ENCODE data around the gene TTYH2.

TTYH2 gene

DNA sequence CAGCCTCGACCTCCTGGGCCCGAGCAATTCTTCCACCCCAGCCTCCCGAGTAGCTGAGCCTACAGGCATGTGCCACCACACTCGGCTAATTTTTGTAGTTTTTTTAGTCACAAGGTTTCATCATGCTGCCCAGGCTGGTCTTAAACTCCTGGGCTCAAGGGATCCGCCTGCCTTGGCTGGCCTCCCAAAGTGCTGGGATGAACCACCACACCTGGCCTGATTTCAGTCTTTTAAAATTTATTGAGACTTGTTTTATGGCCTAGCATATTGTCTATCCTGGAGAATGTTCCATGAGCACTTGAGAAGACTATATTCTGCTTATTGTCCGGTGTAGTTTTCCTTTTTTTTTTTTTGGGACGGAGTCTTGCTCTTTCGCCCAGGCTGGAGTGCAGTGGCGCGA lies 79.1 kb downstream of the TTYH2 start:
- no peak overlapping the region for H3K27ac ChIP-seq (ENCODE audit: low read depth, low read length)
- peaks cover 3% of the 10 kb centered on the region; the same call in 1 of the 2 replicates for H3K4me1 ChIP-seq (ENCODE audit: control insufficient read depth, insufficient read depth, low read length)
- no peaks in the 10 kb centered on the region for H3K9me3 ChIP-seq (ENCODE audit: control insufficient read depth, insufficient read depth, low read depth, low read length)
- H3K4me3 ChIP-seq (ENCODE audit: low read depth, low read length), result no peak overlapping the region
- H3K36me3 ChIP-seq (ENCODE audit: control insufficient read depth, insufficient read depth, low read length), result no peaks in the 10 kb centered on the region
- no peaks in the 10 kb centered on the region for H3K27me3 ChIP-seq (ENCODE audit: control insufficient read depth, insufficient read depth, low read length)
- H3K9ac ChIP-seq (ENCODE audit: low read length), result no peak overlapping the region

DNA sequence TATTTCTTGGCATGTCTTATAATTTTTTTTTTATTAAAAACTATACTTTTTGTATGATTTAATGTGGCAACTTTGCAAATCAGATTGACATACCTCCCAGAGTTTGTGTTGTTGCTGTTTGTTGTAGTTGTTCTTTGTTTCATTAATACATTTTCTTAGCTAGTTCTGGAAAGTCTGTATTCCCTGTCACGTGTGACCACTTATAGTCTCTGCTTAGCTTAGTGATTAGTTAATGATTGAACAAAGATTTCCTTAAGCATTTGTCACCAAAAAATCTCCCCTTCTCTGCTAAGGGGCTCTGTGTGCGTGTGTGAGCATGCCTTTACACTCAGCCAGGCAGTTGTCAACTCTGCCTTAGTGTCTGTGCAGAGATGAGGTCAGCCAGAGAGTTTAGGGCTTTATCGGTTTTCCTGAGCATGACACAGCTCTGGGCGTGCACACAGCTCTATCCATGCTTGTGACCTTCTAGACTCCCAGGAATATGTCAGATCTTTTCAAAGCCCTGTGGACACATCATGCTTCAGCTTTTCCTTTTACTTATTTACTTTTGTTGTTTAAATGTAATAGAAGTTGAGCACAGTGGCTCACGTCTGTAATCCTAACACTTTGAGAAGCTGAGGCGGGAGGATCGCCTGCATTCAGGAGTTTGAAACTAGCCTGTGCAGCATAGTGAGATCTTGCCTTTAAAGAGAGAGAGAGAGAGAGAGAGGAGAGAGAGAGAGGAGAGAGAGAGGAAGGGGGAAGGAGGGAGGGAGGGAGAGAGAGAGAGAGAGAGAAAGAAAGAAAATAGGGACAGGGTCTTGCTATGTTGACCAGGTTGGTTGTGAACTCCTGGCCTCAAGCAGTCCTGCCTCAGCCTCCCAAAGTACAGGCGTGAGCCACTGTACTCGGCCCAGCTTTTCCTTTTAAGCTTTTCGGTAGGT lies 82.5 kb downstream of the TTYH2 start:
- Histone ChIP-seq H3K27me3 (ENCODE audit: control insufficient read depth, insufficient read depth, low read length) (peaks cover 9% of the 10 kb centered on the region; the same call in 1 of the 2 replicates), H3K4me1 (ENCODE audit: control insufficient read depth, insufficient read depth, low read length) (peaks cover 3% of the 10 kb centered on the region; the same call in 1 of the 2 replicates), H3K36me3 (ENCODE audit: control insufficient read depth, insufficient read depth, low read length) (no peaks in the 10 kb centered on the region), H3K9ac (ENCODE audit: low read length) (no peak overlapping the region), H3K4me3 (ENCODE audit: low read depth, low read length) (no peak overlapping the region), H3K9me3 (ENCODE audit: control insufficient read depth, insufficient read depth, low read depth, low read length) (no peaks in the 10 kb centered on the region), H3K27ac (ENCODE audit: low read depth, low read length) (no peak overlapping the region)

DNA sequence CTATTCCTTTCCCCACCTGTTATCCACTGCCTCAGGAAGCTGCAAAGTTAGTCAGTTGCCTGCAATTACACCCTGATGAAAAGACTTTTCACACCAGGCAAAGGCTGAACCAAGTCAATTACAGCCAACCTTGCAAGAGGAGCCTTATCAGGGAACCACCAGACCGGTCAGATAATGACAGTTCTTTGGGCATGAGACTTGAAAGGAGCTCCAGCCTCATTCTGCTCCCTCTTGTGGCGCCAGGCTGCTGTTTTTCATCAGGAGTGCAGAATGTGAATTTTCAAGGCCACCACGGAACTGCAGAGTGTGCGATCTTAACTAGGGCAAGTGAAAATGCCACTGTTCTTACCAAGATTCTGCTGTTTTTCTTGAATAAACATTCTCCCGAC lies 83.2 kb downstream of the TTYH2 start:
- no peak overlapping the region for H3K9ac ChIP-seq (ENCODE audit: low read length)

DNA sequence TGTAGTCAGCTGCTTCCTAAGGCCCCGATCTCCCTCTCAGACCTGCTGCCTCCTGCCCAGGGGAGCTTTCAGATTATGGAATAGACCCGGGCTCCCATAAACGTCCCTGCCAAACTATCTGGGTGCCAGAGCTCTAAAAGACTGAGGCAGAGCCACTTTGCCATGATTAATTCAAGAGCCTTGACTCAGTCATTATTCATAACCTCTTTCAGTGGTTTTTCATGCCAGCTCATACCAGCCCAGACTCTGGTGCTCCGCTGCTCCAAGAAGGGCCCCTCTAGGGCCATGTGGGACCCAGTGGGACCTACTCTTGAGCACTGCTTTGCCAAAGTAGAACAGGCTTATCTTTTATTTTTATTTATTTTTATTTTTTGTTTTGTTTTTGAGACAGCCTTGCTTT lies 84.6 kb downstream of the TTYH2 start:
- Histone ChIP-seq H3K9me3 (ENCODE audit: control insufficient read depth, insufficient read depth, low read depth, low read length) (no peaks in the 10 kb centered on the region), H3K27me3 (ENCODE audit: control insufficient read depth, insufficient read depth, low read length) (peaks cover 9% of the 10 kb centered on the region; the same call in 1 of the 2 replicates), H3K4me3 (ENCODE audit: low read depth, low read length) (no peak overlapping the region), H3K27ac (ENCODE audit: low read depth, low read length) (no peak overlapping the region), H3K9ac (ENCODE audit: low read length) (no peak overlapping the region), H3K4me1 (ENCODE audit: control insufficient read depth, insufficient read depth, low read length) (peaks cover 3% of the 10 kb centered on the region; the same call in 1 of the 2 replicates), H3K36me3 (ENCODE audit: control insufficient read depth, insufficient read depth, low read length) (no peaks in the 10 kb centered on the region)

More for the DNA sequence above, 83.2 kb downstream of the TTYH2 start:
- Histone ChIP-seq H3K27ac (ENCODE audit: low read depth, low read length) (no peak overlapping the region), H3K9me3 (ENCODE audit: control insufficient read depth, insufficient read depth, low read depth, low read length) (no peaks in the 10 kb centered on the region), H3K4me3 (ENCODE audit: low read depth, low read length) (no peak overlapping the region), H3K27me3 (ENCODE audit: control insufficient read depth, insufficient read depth, low read length) (peaks cover 9% of the 10 kb centered on the region; the same call in 1 of the 2 replicates), H3K36me3 (ENCODE audit: control insufficient read depth, insufficient read depth, low read length) (no peaks in the 10 kb centered on the region), H3K4me1 (ENCODE audit: control insufficient read depth, insufficient read depth, low read length) (peaks cover 3% of the 10 kb centered on the region; the same call in 1 of the 2 replicates)

DNA sequence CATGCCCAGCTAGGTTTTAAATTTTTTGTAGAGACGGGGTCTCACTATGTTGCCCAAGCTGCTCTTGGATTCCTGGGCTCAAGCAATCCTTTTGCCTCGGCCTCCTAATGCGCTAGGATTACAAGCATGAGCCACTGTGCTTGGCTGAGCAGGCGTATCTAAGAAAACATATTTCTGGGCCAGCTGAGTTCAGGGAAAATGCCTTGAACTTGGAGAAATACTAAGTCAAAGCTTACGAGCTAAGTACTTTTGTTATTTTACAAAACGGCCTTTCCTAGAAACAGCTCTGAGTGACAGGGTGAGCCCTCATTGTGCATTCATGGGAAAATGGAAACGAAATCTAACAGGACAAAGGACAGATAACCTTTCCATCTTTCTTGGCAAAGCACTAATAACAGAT lies 85.4 kb downstream of the TTYH2 start:
- Histone ChIP-seq H3K27ac (ENCODE audit: low read depth, low read length) (no peak overlapping the region), H3K4me3 (ENCODE audit: low read depth, low read length) (no peak overlapping the region), H3K36me3 (ENCODE audit: control insufficient read depth, insufficient read depth, low read length) (no peaks in the 10 kb centered on the region), H3K9ac (ENCODE audit: low read length) (no peak overlapping the region), H3K4me1 (ENCODE audit: control insufficient read depth, insufficient read depth, low read length) (peaks cover 3% of the 10 kb centered on the region; the same call in 1 of the 2 replicates), H3K9me3 (ENCODE audit: control insufficient read depth, insufficient read depth, low read depth, low read length) (no peaks in the 10 kb centered on the region), H3K27me3 (ENCODE audit: control insufficient read depth, insufficient read depth, low read length) (peaks cover 9% of the 10 kb centered on the region; the same call in 1 of the 2 replicates)

DNA sequence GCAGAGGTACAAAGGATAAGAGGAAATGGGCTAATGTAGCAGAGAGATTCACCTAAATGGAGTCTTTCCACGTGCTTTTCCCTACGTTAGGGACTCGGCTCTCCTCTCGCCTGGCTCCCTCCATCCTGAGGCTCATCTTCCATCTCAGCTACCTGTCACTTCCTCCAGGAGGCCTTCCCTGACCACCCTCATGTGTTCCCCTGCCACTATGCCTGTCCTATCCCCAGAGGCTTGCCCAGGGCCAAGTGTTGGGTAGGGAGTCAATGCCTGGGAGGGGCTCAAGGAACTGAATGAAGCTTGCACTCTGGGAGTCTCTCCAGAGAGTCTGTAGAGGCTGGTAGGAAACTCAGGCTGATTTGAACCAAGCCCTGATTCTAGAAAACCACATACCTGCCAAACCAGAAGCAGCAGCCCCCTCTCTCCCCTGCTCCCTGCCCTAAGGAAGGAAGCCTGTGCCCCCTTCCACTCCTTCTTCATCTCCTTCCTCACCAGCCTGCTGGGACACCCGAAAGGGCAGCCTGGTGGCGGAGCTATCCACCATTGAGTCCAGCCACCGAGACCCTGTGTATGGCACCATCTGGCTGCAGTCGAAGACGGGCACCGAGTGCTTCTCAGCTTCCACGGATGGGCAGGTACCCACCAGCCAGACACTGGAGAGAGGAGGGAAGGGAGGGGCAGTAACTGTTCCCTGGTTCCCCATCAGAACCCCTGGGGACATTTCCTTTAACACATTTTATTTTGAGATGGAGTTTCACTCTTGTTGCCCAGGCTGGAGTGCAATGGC lies 86.0 kb downstream of the TTYH2 start:
- H3K9ac ChIP-seq (ENCODE audit: low read length), result no peak overlapping the region

DNA sequence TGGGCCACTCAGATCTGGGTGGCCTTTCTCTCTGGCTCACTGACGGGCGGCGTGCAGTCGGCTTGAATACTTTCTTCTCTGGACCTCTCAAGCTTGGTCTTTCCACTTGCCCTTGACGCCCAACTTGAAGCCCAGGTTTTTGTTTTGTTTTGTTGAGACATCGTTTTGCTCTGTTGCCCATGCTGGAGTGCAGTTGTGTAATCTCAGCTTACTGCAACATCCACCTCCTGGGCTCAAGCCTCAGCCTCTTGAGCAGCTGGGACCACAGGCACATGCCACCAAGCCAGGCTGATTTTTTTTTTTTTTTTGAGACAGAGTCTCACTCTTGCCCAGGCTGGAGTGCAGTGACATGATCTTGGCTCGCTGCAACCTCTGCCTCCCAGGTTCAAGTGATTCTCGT lies 89.9 kb downstream of the TTYH2 start:
- Histone ChIP-seq H3K36me3 (ENCODE audit: control insufficient read depth, insufficient read depth, low read length) (no peaks in the 10 kb centered on the region), H3K4me1 (ENCODE audit: control insufficient read depth, insufficient read depth, low read length) (no peaks in the 10 kb centered on the region), H3K9ac (ENCODE audit: low read length) (no peak overlapping the region), H3K27ac (ENCODE audit: low read depth, low read length) (no peak overlapping the region), H3K9me3 (ENCODE audit: control insufficient read depth, insufficient read depth, low read depth, low read length) (no peaks in the 10 kb centered on the region), H3K4me3 (ENCODE audit: low read depth, low read length) (no peak overlapping the region), H3K27me3 (ENCODE audit: control insufficient read depth, insufficient read depth, low read length) (peaks cover 9% of the 10 kb centered on the region; the same call in 1 of the 2 replicates)

More for the DNA sequence above, 86.0 kb downstream of the TTYH2 start:
- Histone ChIP-seq H3K4me3 (ENCODE audit: low read depth, low read length) (no peak overlapping the region), H3K27me3 (ENCODE audit: control insufficient read depth, insufficient read depth, low read length) (peaks cover 9% of the 10 kb centered on the region; the same call in 1 of the 2 replicates), H3K4me1 (ENCODE audit: control insufficient read depth, insufficient read depth, low read length) (peaks cover 3% of the 10 kb centered on the region; the same call in 1 of the 2 replicates), H3K36me3 (ENCODE audit: control insufficient read depth, insufficient read depth, low read length) (no peaks in the 10 kb centered on the region), H3K9me3 (ENCODE audit: control insufficient read depth, insufficient read depth, low read depth, low read length) (no peaks in the 10 kb centered on the region), H3K27ac (ENCODE audit: low read depth, low read length) (no peak overlapping the region)

DNA sequence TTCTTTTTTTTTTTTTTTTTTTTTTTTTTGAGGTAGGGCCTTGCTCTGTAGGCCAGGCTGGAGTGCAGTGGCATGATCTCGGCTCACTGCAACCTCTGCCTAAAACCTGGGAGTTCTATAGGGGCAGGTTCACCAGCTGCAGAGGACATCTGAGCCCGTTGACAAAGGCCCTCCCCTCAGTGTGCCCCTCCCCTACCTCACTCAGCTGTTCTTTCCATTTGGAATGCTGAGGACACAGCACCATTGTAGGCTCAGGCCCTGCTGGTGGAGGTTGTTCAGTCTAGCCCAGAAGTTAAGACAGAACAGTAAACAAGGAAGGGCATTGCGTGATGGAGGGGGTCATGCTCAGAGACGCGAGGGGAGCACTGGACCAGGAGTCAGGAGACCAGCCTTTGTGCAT lies 90.8 kb downstream of the TTYH2 start:
- Histone ChIP-seq H3K4me1 (ENCODE audit: control insufficient read depth, insufficient read depth, low read length) (no peaks in the 10 kb centered on the region), H3K36me3 (ENCODE audit: control insufficient read depth, insufficient read depth, low read length) (no peaks in the 10 kb centered on the region), H3K27me3 (ENCODE audit: control insufficient read depth, insufficient read depth, low read length) (peaks cover 4% of the 10 kb centered on the region; the same call in 1 of the 2 replicates), H3K9ac (ENCODE audit: low read length) (no peak overlapping the region), H3K9me3 (ENCODE audit: control insufficient read depth, insufficient read depth, low read depth, low read length) (no peaks in the 10 kb centered on the region), H3K27ac (ENCODE audit: low read depth, low read length) (no peak overlapping the region), H3K4me3 (ENCODE audit: low read depth, low read length) (no peak overlapping the region)

DNA sequence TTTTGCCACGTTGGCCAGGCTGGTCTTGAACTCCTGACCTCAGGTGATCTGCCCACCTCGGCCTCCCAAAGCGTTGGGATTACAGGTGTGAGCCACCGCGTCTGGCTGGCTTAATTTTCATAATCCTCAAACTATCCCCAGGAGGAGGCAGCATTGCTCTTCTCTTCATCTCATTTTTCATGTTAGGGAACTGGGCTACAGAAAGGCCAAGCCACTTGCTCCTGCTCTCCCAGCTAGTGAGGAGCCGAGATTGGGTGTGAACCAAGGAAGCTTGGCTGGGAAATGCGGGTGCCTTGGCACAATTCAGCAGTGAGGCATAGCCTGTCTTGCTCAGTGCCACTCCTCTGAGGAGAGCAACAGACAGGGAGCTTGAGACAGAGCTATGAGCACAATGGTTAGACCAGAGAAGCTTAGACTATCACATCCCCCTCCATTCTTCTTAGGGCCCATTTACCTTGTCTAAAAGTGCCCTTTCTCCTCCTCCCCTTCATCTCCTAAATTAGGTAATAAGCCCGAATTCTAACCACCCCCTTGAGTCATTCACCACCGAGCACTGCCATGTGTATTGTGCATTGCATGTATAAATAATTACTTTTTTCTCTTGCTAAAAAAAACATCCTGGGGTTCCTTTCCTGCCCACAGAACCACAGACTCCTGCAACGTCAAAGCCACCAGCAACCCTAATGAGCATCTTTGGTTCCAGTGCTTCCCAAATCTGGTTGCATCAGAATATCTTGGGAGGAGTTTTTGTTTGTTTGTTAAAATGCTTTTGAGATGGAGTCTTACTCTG lies 92.7 kb downstream of the TTYH2 start:
- Histone ChIP-seq H3K27ac (ENCODE audit: low read depth, low read length) (no peak overlapping the region), H3K27me3 (ENCODE audit: control insufficient read depth, insufficient read depth, low read length) (no peaks in the 10 kb centered on the region; the same call in 1 of the 2 replicates), H3K9me3 (ENCODE audit: control insufficient read depth, insufficient read depth, low read depth, low read length) (no peaks in the 10 kb centered on the region), H3K4me3 (ENCODE audit: low read depth, low read length) (no peak overlapping the region), H3K36me3 (ENCODE audit: control insufficient read depth, insufficient read depth, low read length) (no peaks in the 10 kb centered on the region), H3K9ac (ENCODE audit: low read length) (no peak overlapping the region), H3K4me1 (ENCODE audit: control insufficient read depth, insufficient read depth, low read length) (no peaks in the 10 kb centered on the region)

DNA sequence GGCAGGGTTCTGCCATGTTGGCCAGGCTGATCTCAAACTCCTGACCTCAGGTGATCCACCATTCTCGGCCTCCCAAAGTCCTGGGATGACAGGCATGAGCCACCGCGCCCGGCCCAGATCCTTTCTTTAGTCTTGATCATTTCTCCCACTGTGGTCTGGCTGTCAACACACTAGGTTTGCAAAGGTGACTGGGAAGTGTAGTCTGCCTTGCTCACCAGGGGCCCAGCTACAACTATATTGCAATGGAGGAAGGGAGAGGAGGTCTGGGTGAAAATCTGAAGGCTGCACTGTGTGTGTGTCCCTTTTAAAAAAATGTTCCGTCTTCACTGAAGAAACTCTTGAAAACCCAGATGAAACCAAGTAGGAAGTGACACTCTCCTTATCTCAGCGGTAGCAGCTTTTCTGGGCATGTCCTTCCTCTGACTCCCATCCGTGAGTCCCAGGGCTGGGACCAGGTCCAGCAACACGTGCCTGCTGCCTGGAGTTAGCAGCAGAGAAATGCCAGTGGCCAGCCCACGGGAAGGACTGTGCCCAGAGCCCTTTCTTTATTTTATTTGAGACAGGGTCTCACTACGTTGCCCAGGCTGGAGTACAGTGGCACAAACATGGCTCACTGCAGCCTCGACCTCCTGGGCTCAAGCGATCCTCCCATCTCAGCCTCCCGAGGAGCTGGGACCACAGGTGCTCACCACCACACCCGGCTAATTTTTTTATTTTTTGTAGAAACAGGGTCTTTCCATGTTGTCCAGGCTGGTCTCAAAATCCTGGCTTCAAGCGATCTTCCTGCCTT lies 94.8 kb downstream of the TTYH2 start:
- Histone ChIP-seq H3K4me1 (ENCODE audit: control insufficient read depth, insufficient read depth, low read length) (no peaks in the 10 kb centered on the region), H3K36me3 (ENCODE audit: control insufficient read depth, insufficient read depth, low read length) (no peaks in the 10 kb centered on the region), H3K27ac (ENCODE audit: low read depth, low read length) (no peak overlapping the region), H3K4me3 (ENCODE audit: low read depth, low read length) (no peak overlapping the region), H3K9ac (ENCODE audit: low read length) (no peak overlapping the region), H3K9me3 (ENCODE audit: control insufficient read depth, insufficient read depth, low read depth, low read length) (peaks cover 8% of the 10 kb centered on the region), H3K27me3 (ENCODE audit: control insufficient read depth, insufficient read depth, low read length) (no peaks in the 10 kb centered on the region)
